ENCODE measurements around the gene NMS. TPM values are rescaled to one million over a fixed set of nuclear protein-coding genes. Genes with fewer than 3 reads are reported as not detected.

Gene NMS
- polyA plus RNA-seq, 4 donors, result not detected

DNA sequence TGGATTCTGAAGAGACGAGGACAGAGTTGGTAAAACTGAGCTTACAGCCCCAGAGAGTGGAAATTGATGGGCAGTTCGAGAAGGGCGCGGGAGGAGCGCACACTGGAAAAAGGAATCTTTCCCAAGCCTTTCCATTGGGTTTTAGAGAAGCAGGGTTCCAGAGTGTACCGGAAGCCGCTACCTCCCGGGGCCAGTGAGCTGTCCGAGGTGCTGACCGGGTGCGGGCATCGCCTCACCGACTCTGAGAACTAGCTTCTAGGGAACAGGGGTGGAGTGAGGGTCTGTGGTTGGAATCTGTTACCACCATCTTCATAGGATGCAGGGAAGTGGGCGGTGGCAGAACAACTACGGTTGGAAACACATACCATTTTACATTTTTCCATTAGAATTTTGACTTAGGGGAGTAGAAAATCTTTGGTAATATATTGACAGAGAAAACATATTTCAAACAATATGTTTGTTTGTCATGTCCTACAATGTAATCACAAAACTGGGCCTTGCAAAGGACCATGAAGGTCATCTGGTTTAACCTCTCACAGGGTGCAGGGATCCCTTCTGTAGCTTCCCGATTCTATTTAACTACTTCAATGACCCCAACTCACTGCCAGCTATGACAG, 724 bp downstream of the NMS start:
- Histone ChIP-seq H3K36me3 (ENCODE audit: control insufficient read depth in 3 of 3, insufficient read depth in 2 of 3, low read depth in 1 of 3, low read length in 3 of 3) (no peaks in the 10 kb centered on the region), H3K4me1 (ENCODE audit: control insufficient read depth in 3 of 3, insufficient read depth in 2 of 3, low read depth in 1 of 3, low read length in 2 of 3) (no peaks in the 10 kb centered on the region), H3K4me3 (ENCODE audit: low read depth in 1 of 3, low read length in 3 of 3) (no peak overlapping the region), H3K9me3 (ENCODE audit: control insufficient read depth in 2 of 2, insufficient read depth in 1 of 2, low read depth in 1 of 2, low read length in 1 of 2) (no peaks in the 10 kb centered on the region), H3K27me3 (ENCODE audit: control insufficient read depth in 3 of 3, insufficient read depth in 3 of 3, low read length in 3 of 3) (peaks cover 0 to 2% (median 0%) of the 10 kb centered on the region in 3 donors), H3K27ac (ENCODE audit: low read depth in 1 of 3, low read length in 2 of 3) (no peak overlapping the region)
- whole genome bisulfite sequencing, 3 donors, result 18 to 34% (median 29%) methylated on average over 16 of the region's 16 CpGs
- FAIRE-seq (no peak), DNase-seq (peak in 1 of 2 donors; percentile 48)

DNA sequence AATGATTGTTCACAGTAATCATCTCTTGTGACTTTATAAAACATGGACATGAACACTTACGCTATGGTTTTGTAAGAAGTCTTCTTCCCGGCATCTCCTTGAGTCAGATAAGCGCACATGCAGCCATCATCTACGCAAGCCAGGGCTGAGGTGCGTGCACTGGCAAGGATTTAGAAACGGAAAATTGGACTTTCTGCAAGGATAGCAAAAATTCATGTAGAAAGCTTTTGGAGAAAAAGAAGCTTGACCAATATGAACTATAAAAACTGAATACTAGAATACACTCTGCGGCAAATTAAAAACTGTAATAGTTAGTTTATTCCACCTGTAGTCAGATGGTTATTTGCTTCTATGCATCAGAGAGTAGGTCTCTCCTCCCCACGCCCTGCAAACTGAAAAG, 6.3 kb downstream of the NMS start:
- Histone ChIP-seq H3K4me1 (ENCODE audit: control insufficient read depth in 3 of 3, insufficient read depth in 2 of 3, low read depth in 1 of 3, low read length in 2 of 3) (no peaks in the 10 kb centered on the region), H3K4me3 (ENCODE audit: low read depth in 1 of 3, low read length in 3 of 3) (no peak overlapping the region), H3K27ac (ENCODE audit: low read depth in 1 of 3, low read length in 2 of 3) (no peak overlapping the region), H3K9me3 (ENCODE audit: control insufficient read depth in 2 of 2, insufficient read depth in 1 of 2, low read depth in 1 of 2, low read length in 1 of 2) (no peaks in the 10 kb centered on the region), H3K27me3 (ENCODE audit: control insufficient read depth in 3 of 3, insufficient read depth in 3 of 3, low read length in 3 of 3) (peaks cover 0 to 7% (median 0%) of the 10 kb centered on the region in 3 donors), H3K36me3 (ENCODE audit: control insufficient read depth in 3 of 3, insufficient read depth in 2 of 3, low read depth in 1 of 3, low read length in 3 of 3) (no peaks in the 10 kb centered on the region)
- no peak for DNase-seq
- 86 to 91% (median 87%) methylated on average over 8 of the region's 8 CpGs for WGBS, 3 donors
- FAIRE-seq, result no peak

DNA sequence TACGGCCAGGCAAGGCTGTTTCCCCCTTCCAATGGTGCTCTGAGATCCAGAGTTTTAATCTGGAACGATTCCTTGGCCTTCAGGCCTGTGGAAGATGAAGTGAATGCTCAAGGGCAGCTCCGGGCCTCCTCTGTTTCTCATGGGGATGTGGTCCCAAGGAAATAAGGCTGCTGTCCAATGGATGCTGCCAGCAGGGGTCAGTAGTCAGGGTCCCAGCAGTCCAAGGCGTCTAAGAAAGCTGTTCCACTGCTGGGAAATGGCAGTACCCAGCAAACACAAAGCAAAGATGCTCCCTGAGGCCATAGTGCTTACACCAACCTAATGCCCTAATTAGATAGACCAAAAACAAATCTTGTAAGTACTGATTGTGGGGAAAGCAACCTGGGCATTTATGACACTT, 12.5 kb downstream of the NMS start:
- Histone ChIP-seq H3K9me3 (ENCODE audit: control insufficient read depth in 2 of 2, insufficient read depth in 1 of 2, low read depth in 1 of 2, low read length in 1 of 2) (no peaks in the 10 kb centered on the region), H3K27me3 (ENCODE audit: control insufficient read depth in 3 of 3, insufficient read depth in 3 of 3, low read length in 3 of 3) (peaks cover 0 to 10% (median 0%) of the 10 kb centered on the region in 3 donors), H3K36me3 (ENCODE audit: control insufficient read depth in 3 of 3, insufficient read depth in 2 of 3, low read depth in 1 of 3, low read length in 3 of 3) (no peaks in the 10 kb centered on the region), H3K4me3 (ENCODE audit: low read depth in 1 of 3, low read length in 3 of 3) (no peak overlapping the region), H3K27ac (ENCODE audit: low read depth in 1 of 3, low read length in 2 of 3) (no peak overlapping the region), H3K4me1 (ENCODE audit: control insufficient read depth in 3 of 3, insufficient read depth in 2 of 3, low read depth in 1 of 3, low read length in 2 of 3) (no peaks in the 10 kb centered on the region)
- FAIRE-seq (no peak), DNase-seq (peak in 1 of 2 donors; percentile 2)
- WGBS, 3 donors, result 46 to 64% (median 57%) methylated on average over 4 of the region's 4 CpGs

DNA sequence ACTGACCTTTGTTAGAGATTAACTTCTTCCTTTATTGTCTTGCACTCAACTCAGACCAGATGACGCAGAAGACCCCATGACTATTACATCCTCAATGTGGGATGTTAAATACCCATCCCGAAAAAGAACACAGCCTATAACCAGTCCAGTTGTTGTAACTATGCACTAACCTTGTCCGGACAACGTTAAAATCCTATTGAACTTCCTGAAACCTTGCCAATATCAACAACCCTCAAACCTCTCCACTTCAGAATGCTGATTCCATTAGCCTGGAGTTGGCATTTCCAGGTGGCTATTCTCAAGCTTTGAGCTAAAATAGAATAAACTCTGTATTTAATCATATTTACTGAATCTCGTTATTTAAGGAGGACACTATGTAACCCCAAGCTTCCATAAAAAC, 13.6 kb downstream of the NMS start:
- Histone ChIP-seq H3K27me3 (ENCODE audit: control insufficient read depth in 3 of 3, insufficient read depth in 3 of 3, low read length in 3 of 3) (peaks cover 0 to 10% (median 0%) of the 10 kb centered on the region in 3 donors), H3K4me1 (ENCODE audit: control insufficient read depth in 3 of 3, insufficient read depth in 2 of 3, low read depth in 1 of 3, low read length in 2 of 3) (no peaks in the 10 kb centered on the region), H3K27ac (ENCODE audit: low read depth in 1 of 3, low read length in 2 of 3) (no peak overlapping the region), H3K36me3 (ENCODE audit: control insufficient read depth in 3 of 3, insufficient read depth in 2 of 3, low read depth in 1 of 3, low read length in 3 of 3) (no peaks in the 10 kb centered on the region), H3K4me3 (ENCODE audit: low read depth in 1 of 3, low read length in 3 of 3) (no peak overlapping the region), H3K9me3 (ENCODE audit: control insufficient read depth in 2 of 2, insufficient read depth in 1 of 2, low read depth in 1 of 2, low read length in 1 of 2) (no peaks in the 10 kb centered on the region)
- FAIRE-seq, result no peak
- no peak for DNase-seq
- 63 to 71% (median 64%) methylated on average over 5 of the region's 5 CpGs for WGBS, 3 donors

DNA sequence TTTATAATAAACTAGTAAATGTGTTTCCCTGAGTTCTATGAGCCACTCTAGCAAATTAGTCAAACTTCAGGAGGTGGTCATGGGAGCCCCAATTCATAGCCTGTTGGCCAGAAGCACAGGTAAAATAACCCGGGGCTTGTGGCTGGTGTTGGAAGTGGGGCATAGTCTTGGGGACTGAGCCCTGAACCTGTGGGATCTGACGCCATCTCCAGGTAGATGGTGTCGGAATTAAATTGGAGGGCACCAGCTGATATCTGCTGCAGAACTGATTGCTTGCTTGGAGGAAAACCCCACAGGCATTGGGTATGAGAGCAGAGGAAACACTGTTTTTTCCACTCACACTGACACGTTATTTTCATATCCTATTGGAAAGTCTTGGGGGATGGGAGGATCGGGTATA, 14.1 kb downstream of the NMS start:
- Histone ChIP-seq H3K27me3 (ENCODE audit: control insufficient read depth in 3 of 3, insufficient read depth in 3 of 3, low read length in 3 of 3) (peaks cover 0 to 10% (median 0%) of the 10 kb centered on the region in 3 donors), H3K36me3 (ENCODE audit: control insufficient read depth in 3 of 3, insufficient read depth in 2 of 3, low read depth in 1 of 3, low read length in 3 of 3) (no peaks in the 10 kb centered on the region), H3K4me3 (ENCODE audit: low read depth in 1 of 3, low read length in 3 of 3) (no peak overlapping the region), H3K27ac (ENCODE audit: low read depth in 1 of 3, low read length in 2 of 3) (no peak overlapping the region), H3K4me1 (ENCODE audit: control insufficient read depth in 3 of 3, insufficient read depth in 2 of 3, low read depth in 1 of 3, low read length in 2 of 3) (no peaks in the 10 kb centered on the region), H3K9me3 (ENCODE audit: control insufficient read depth in 2 of 2, insufficient read depth in 1 of 2, low read depth in 1 of 2, low read length in 1 of 2) (no peaks in the 10 kb centered on the region)
- no peak for DNase-seq
- 73 to 78% (median 75%) methylated on average over 5 of the region's 5 CpGs for WGBS, 3 donors
- FAIRE-seq, result no peak

DNA sequence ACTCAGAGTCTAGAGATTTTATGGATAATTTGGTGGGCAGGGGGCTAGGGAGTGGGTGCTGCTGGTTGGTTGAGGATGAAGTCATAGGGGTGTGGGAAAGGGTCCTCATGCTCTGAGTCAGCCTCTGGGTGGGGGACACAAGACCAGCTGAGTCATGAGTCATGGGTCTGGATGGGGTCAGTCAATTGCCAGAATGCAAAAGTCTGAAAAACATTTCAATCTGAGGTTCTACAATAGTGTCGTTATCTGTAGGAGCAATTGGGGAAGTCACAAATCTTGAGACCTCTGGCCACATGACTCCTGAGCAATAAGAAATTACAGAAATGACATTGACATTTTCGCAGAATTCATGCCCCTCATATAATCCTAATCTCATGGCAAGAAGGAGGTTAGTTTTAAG, 15.1 kb downstream of the NMS start:
- no peaks in the 10 kb centered on the region for H3K4me1 ChIP-seq (ENCODE audit: control insufficient read depth in 3 of 3, insufficient read depth in 2 of 3, low read depth in 1 of 3, low read length in 2 of 3)
- FAIRE-seq, result no peak
- 71 to 90% (median 78%) methylated on average over 2 of the region's 2 CpGs for WGBS, 3 donors

DNA sequence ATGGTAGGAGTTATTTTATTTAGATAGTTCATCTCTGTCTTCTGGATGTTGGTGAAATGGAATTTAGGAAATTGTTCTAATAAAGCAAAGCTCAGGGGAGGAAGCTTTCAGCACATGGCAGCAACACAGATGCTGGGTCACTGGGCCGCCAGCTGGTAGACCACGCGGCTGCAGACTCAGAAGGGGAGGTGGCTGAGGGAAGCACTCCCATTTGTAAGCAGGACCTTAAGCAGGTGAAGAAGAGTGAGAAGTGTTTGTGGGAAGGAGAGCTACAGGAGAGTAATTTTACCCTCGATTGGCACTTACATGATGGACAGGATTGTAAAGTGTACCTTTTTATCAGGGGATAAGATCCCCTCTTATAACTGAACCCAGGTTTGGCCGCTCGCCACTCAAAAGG, 24.4 kb downstream of the NMS start:
- FAIRE-seq, result no peak
- H3K9me3 ChIP-seq (ENCODE audit: control insufficient read depth in 2 of 2, insufficient read depth in 1 of 2, low read depth in 1 of 2, low read length in 1 of 2), result no peaks in the 10 kb centered on the region
- no peak overlapping the region for H3K4me3 ChIP-seq (ENCODE audit: low read depth in 1 of 3, low read length in 3 of 3)
- H3K36me3 ChIP-seq (ENCODE audit: control insufficient read depth in 3 of 3, insufficient read depth in 2 of 3, low read depth in 1 of 3, low read length in 3 of 3), result no peaks in the 10 kb centered on the region
- no peaks in the 10 kb centered on the region for H3K27me3 ChIP-seq (ENCODE audit: control insufficient read depth in 3 of 3, insufficient read depth in 3 of 3, low read length in 3 of 3)
- no peaks in the 10 kb centered on the region for H3K4me1 ChIP-seq (ENCODE audit: control insufficient read depth in 3 of 3, insufficient read depth in 2 of 3, low read depth in 1 of 3, low read length in 2 of 3)
- no peak overlapping the region for H3K27ac ChIP-seq (ENCODE audit: low read depth in 1 of 3, low read length in 2 of 3)
- DNase-seq, result no peak
- 77 to 82% (median 79%) methylated on average over 6 of the region's 6 CpGs for WGBS, 3 donors

More for the DNA sequence above, 15.1 kb downstream of the NMS start:
- Histone ChIP-seq H3K36me3 (ENCODE audit: control insufficient read depth in 3 of 3, insufficient read depth in 2 of 3, low read depth in 1 of 3, low read length in 3 of 3) (no peaks in the 10 kb centered on the region), H3K27me3 (ENCODE audit: control insufficient read depth in 3 of 3, insufficient read depth in 3 of 3, low read length in 3 of 3) (peaks cover 0 to 3% (median 0%) of the 10 kb centered on the region in 3 donors), H3K4me3 (ENCODE audit: low read depth in 1 of 3, low read length in 3 of 3) (no peak overlapping the region), H3K27ac (ENCODE audit: low read depth in 1 of 3, low read length in 2 of 3) (no peak overlapping the region), H3K9me3 (ENCODE audit: control insufficient read depth in 2 of 2, insufficient read depth in 1 of 2, low read depth in 1 of 2, low read length in 1 of 2) (no peaks in the 10 kb centered on the region)
- no peak for DNase-seq

DNA sequence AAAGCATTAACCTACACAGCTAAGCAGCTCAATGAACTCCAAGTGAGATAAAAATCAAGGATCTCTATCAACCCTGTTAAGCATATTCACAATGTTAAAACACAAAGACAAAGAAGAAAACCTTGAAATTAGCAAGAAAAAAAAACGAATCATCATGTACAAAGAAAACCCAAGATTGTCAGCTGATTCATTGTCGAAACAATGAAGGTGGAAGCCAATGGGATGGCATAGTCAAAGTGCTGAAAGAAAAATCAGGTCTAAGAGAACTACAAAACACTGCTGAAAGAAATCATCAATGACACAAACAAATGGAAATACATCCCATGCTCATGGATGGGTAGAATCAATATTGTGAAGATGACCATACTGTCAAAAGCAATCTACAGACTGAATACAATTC, 32.5 kb downstream of the NMS start:
- H3K36me3 ChIP-seq (ENCODE audit: control insufficient read depth in 3 of 3, insufficient read depth in 2 of 3, low read depth in 1 of 3, low read length in 3 of 3), result no peaks in the 10 kb centered on the region
- WGBS, 3 donors, result 77 to 85% (median 77%) methylated on average over 2 of the region's 2 CpGs
- peaks cover 0 to 3% (median 1%) of the 10 kb centered on the region in 3 donors for H3K27me3 ChIP-seq (ENCODE audit: control insufficient read depth in 3 of 3, insufficient read depth in 3 of 3, low read length in 3 of 3)
- no peak overlapping the region for H3K4me3 ChIP-seq (ENCODE audit: low read depth in 1 of 3, low read length in 3 of 3)
- no peaks in the 10 kb centered on the region for H3K4me1 ChIP-seq (ENCODE audit: control insufficient read depth in 3 of 3, insufficient read depth in 2 of 3, low read depth in 1 of 3, low read length in 2 of 3)
- DNase-seq, result no peak
- H3K27ac ChIP-seq (ENCODE audit: low read depth in 1 of 3, low read length in 2 of 3), result no peak overlapping the region
- FAIRE-seq, result no peak
- peaks cover 0 to 12% of the 10 kb centered on the region in 2 donors for H3K9me3 ChIP-seq (ENCODE audit: control insufficient read depth in 2 of 2, insufficient read depth in 1 of 2, low read depth in 1 of 2, low read length in 1 of 2)

DNA sequence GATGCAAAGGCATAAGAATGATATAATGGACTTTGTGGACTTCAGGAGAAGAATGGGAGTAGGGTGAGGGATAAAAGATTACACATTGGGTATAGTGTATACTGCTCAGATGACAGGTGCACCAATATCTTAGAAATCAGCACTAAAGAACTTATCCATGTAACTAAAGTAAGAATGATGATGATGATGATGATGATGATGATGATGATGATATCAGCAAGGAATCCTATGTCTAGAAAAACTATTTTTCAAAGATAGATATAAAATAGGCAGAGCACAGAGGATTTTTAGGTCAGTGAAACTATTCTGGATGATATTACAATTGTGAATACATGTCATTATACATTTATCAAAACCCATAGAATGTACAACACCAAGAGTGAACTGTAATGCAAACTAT, 34.3 kb downstream of the NMS start:
- peaks cover 0 to 5% (median 1%) of the 10 kb centered on the region in 3 donors for H3K27me3 ChIP-seq (ENCODE audit: control insufficient read depth in 3 of 3, insufficient read depth in 3 of 3, low read length in 3 of 3)
- H3K36me3 ChIP-seq (ENCODE audit: control insufficient read depth in 3 of 3, insufficient read depth in 2 of 3, low read depth in 1 of 3, low read length in 3 of 3), result no peaks in the 10 kb centered on the region
- H3K4me1 ChIP-seq (ENCODE audit: control insufficient read depth in 3 of 3, insufficient read depth in 2 of 3, low read depth in 1 of 3, low read length in 2 of 3), result no peaks in the 10 kb centered on the region
- no peak overlapping the region for H3K27ac ChIP-seq (ENCODE audit: low read depth in 1 of 3, low read length in 2 of 3)
- peaks cover 0 to 12% of the 10 kb centered on the region in 2 donors for H3K9me3 ChIP-seq (ENCODE audit: control insufficient read depth in 2 of 2, insufficient read depth in 1 of 2, low read depth in 1 of 2, low read length in 1 of 2)
- no peak overlapping the region for H3K4me3 ChIP-seq (ENCODE audit: low read depth in 1 of 3, low read length in 3 of 3)
- FAIRE-seq (no peak), DNase-seq (no peak)
